Activated naive CD8-positive, alpha-beta T cell treated with anti-CD3 and anti-CD28 coated beads, Interleukin-2, amount 50 U/mL, for 24 hours (primary cell): Measurements from ENCODE around the gene SDC1.

Source experiments
- ATAC-seq: fragments of 150-1000 bp; cut with Tn5 transposase; one replicate; pipeline ENCODE4 v1.10.0; 2021
- DNase-seq: peaks from one replicate; pipeline ENCODE4 v3.0.0; 2021
- H3K27ac Mint-ChIP-seq: one replicate; pipeline ENCODE4 v1.8.0; 2021; ENCODE audit warnings: mild to moderate bottlenecking, mixed read lengths
- H3K27me3 Mint-ChIP-seq: one replicate; pipeline ENCODE4 v1.8.0; 2021; ENCODE audit warnings: mixed read lengths
- H3K36me3 Mint-ChIP-seq: one replicate; pipeline ENCODE4 v1.8.0; 2021; ENCODE audit warnings: low read depth, mixed read lengths
- H3K4me1 Mint-ChIP-seq: one replicate; pipeline ENCODE4 v1.8.0; 2021; ENCODE audit warnings: mixed read lengths
- H3K4me3 Mint-ChIP-seq: one replicate; pipeline ENCODE4 v1.8.0; 2021; ENCODE audit warnings: mild to moderate bottlenecking, moderate library complexity, mixed read lengths
- H3K9me3 Mint-ChIP-seq: one replicate; pipeline ENCODE4 v1.8.0; 2021; ENCODE audit warnings: mixed read lengths

The SDC1 gene

GRCh38 chr2:20222769-20223406 lies 2.0 kb downstream of the SDC1 start:
- Mint-ChIP-seq H3K4me3 (no peak overlapping the region), H3K27me3 (peaks cover 55% of the 10 kb centered on the region), H3K9me3 (no peaks in the 10 kb centered on the region), H3K4me1 (peaks cover 7% of the 10 kb centered on the region), H3K36me3 (no peaks in the 10 kb centered on the region), H3K27ac (no peak overlapping the region)
- DNase-seq (no peak), ATAC-seq (no peak)

DNA sequence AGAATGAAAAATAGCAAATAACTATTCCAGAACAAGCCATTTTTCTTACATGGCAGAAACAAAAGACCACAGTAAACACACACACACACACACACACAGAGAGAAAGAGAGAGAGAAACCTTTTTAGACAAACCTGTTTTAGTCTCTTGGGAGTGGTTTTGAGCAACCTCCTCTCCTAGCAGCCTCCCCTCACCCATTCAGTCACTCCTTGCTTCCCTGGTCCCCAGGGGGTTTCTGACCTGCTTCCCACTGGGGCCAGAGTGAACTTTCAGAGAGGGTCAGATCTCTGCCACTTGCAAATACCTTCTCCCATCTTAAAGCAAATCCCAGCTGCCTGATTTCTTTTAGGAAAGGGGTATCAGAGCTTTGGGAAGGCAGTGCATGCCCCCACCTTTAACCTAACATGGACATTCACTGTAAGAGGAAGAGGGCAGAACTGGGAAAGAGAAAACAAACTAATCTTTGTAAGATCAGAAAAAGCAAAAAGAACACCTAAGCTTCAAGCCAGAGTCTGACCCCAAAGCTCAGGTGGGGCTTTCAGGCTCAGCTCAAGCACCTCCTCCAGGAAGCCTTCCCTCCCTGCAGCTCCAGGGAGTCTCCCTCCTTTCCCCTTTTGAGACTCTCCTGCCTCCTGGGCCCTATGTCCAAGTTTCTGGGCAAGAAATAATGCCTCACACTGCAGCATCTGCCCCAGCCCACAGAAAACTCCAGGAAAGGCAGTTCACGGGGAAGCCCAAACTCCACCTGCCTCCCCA lies 2.7 kb downstream of the SDC1 start:
- H3K27ac Mint-ChIP-seq, result no peak overlapping the region
- H3K9me3 Mint-ChIP-seq, result no peaks in the 10 kb centered on the region
- peaks cover 7% of the 10 kb centered on the region for H3K4me1 Mint-ChIP-seq
- no peak for ATAC-seq
- H3K4me3 Mint-ChIP-seq, result no peak overlapping the region
- no peaks in the 10 kb centered on the region for H3K36me3 Mint-ChIP-seq
- peaks cover 48% of the 10 kb centered on the region for H3K27me3 Mint-ChIP-seq
- no peak for DNase-seq

GRCh38 chr2:20221555-20221973 lies 3.4 kb downstream of the SDC1 start:
- DNase-seq (no peak), ATAC-seq (no peak)
- H3K36me3 Mint-ChIP-seq, result no peaks in the 10 kb centered on the region
- H3K4me3 Mint-ChIP-seq, result no peak overlapping the region
- peaks cover 7% of the 10 kb centered on the region for H3K4me1 Mint-ChIP-seq
- peaks cover 44% of the 10 kb centered on the region for H3K27me3 Mint-ChIP-seq
- H3K9me3 Mint-ChIP-seq, result no peaks in the 10 kb centered on the region
- no peak overlapping the region for H3K27ac Mint-ChIP-seq

GRCh38 chr2:20220806-20221554 lies 4.0 kb downstream of the SDC1 start:
- peaks cover 38% of the 10 kb centered on the region for H3K27me3 Mint-ChIP-seq
- peaks cover 6% of the 10 kb centered on the region for H3K4me1 Mint-ChIP-seq
- H3K9me3 Mint-ChIP-seq, result no peaks in the 10 kb centered on the region
- no peak overlapping the region for H3K27ac Mint-ChIP-seq
- H3K4me3 Mint-ChIP-seq, result no peak overlapping the region
- ATAC-seq, result no peak
- no peak for DNase-seq
- H3K36me3 Mint-ChIP-seq, result no peaks in the 10 kb centered on the region

- H3K4me1 Mint-ChIP-seq, result no peaks in the 10 kb centered on the region
- DNase-seq, result no peak
- no peaks in the 10 kb centered on the region for H3K9me3 Mint-ChIP-seq
- no peak overlapping the region for H3K4me3 Mint-ChIP-seq
- ATAC-seq, result no peak
- no peaks in the 10 kb centered on the region for H3K36me3 Mint-ChIP-seq
- peaks cover 31% of the 10 kb centered on the region for H3K27me3 Mint-ChIP-seq
- H3K27ac Mint-ChIP-seq, result no peak overlapping the region
Observed at GRCh38 chr2:20219763-20220380, 5.1 kb downstream of the SDC1 start.

DNA sequence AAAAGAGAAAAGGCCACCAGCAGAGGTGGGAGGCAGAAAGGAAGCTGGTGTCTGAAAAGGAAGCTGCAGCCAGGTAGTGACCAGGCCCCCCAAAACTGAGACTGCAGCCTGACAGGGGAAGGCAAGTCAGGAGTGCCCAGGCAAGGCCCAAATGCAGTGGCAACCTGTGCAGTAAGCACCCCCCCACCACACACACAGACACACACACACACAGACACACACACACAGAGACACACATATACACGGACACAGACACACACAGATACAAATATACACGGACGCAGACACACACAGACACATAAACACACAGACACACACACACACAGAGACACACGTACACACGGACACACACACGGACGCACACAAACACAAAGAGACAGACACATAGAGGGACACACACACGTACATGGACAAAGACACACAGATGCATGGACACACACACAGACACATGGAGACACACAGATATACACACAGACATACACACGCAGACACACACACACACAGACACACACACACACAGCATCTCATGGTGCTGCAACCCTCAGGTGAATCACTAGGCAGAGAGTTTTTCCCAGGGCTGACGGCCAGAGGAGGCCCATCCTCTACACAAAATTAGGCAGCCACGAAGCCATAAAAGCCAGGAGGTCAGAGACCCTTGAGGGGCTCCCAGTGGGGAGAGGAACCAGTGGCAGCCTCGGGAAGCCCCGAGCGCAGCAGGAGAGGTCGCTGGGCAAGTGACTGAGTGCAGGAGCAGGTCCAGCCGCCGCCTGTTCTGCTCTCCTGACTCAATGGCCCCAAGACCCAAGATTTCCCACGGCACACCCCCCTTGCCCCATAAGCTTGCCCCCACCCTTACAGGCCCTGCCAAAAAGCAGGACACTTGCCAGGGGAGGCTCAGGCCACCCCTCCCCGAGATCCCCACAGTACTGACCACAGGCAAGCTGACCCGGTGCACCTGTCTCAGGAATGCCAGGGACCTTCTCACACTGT lies 6.3 kb downstream of the SDC1 start:
- peaks cover 31% of the 10 kb centered on the region for H3K27me3 Mint-ChIP-seq
- no peak for DNase-seq
- H3K4me1 Mint-ChIP-seq, result no peaks in the 10 kb centered on the region
- H3K4me3 Mint-ChIP-seq, result no peak overlapping the region
- H3K36me3 Mint-ChIP-seq, result no peaks in the 10 kb centered on the region
- H3K9me3 Mint-ChIP-seq, result no peaks in the 10 kb centered on the region
- no peak overlapping the region for H3K27ac Mint-ChIP-seq
- ATAC-seq, result no peak

DNA sequence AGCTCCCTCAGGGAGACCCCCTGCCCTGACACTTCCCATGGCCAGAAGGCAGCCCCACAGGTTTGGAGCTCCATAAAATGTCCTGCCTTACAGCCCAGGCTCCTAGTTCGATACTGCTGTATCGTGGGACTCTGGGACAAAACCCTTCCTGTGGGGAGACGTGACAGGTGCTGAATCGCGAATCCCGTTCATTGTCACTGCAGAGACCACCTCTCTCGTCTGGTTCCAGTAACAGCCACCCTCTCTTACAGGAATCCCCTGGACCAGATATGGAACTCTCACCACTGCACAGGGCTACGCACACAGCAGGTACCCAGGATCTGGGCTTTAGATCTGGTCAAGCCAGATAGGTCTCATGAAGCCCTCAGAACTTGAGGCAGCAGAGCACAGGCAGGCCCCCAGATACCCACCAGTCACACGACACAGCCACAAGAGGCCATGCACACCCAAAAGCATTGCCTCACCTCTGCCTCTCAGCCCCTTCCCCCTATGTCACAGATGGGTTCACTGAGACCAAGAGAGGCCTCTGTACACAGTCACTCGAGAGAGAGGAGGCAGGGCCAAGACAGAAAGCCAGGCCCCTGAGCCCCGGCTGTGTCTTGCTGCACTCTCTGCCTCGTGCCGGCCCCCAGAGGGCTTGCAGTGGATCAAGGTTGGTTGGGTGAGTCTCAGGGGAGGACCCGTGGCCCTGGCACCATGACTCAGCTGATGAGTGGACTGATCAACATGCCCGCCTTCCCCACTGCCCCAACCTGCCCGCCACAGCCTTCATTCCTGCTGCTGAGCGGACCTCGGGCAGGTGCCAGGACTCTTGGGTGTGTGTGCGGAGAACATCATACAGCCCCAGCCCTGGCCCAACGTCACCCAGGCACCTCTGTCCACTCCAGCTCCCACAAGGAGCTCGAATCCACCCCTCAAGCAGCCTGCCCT lies 7.6 kb downstream of the SDC1 start:
- no peak for DNase-seq
- no peak overlapping the region for H3K27ac Mint-ChIP-seq
- no peak overlapping the region for H3K4me3 Mint-ChIP-seq
- H3K27me3 Mint-ChIP-seq, result peaks cover 22% of the 10 kb centered on the region
- no peaks in the 10 kb centered on the region for H3K9me3 Mint-ChIP-seq
- no peak for ATAC-seq
- H3K4me1 Mint-ChIP-seq, result no peaks in the 10 kb centered on the region
- H3K36me3 Mint-ChIP-seq, result no peaks in the 10 kb centered on the region

DNA sequence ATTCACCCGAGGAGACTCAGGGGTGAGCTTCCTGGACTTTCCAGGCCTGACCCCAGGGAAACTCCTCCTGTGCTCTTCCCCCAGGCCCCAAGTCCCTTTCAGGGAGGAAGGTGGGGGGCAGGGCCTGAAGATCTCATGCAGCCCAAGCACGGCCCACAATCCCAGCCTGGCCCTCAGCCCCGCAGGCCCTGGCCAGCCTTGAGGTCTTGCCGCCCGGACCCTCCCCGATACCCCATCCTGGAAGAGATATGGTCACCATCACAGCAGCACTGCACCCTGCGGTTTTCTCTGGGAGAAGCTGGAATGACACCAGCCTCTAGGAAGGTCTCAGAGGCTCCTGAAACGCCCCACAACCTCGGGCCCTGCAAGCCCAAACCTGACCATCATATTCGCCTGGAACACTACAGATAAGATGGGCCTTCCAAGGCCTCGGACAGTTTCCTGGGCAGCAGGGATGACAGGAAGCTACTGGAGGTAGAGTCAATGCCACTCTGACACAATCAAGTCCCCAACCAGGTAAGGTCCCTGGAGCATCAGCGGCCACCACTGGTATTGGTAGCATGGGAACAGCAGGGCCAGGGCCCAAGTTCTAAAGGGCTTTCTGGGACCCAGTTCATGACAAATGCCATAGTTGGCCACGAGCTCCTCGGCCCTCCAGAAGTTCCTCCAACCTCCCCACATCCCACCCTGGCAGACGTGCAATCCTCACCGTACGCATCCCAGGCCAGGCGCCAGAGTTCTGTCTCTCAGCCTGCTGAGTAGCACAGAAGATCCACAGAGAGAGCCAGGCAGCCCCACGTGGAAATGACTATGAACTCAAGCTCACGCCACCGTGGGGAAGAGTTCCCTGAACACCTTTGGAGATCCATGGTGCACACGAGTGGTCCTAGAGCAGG lies 8.6 kb downstream of the SDC1 start:
- Mint-ChIP-seq H3K4me3 (no peak overlapping the region), H3K4me1 (no peaks in the 10 kb centered on the region), H3K36me3 (no peaks in the 10 kb centered on the region), H3K27me3 (peaks cover 14% of the 10 kb centered on the region), H3K9me3 (no peaks in the 10 kb centered on the region), H3K27ac (no peak overlapping the region)
- DNase-seq (no peak), ATAC-seq (no peak)

DNA sequence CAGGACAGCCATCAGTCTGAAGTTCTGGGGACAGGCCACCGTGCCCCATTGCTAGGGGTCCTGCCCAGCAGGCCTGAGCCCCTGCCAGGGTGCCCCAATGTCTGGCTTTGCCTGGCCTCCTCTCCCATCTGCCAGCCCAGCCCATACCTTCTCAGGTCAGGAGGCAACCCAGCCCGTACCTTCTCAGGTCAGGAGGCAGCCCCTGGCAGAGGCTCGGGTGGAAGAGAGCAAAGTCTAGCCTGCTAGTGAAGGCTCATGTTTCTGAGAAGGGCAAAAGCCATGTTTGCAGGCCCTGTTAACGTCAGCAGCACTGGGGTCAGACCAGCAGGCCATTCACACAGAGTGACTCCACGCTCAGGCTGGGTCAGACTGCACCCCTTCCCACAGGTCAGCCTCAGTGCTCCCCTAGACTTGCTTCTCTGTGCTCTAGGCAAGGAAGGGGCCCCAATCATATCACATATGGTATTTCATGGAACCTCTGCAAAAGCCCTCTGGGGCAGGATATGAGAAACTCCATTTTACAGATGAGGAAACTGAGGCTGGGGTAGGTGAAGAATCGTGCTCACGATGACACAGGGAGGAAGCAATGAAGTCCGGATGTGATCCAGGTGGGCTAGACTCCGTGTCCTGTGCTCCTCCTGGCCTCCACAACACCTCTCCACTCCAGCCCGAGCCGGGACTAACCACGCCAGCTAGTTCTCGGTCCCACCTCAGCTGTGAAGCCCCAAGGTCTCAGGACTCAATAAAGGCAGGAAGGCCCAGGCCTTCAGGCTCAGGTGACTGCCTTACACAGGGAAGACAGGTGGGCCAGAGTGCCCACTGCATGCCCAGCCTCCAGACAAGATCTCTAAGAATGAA lies 9.5 kb downstream of the SDC1 start:
- Mint-ChIP-seq H3K4me3 (no peak overlapping the region), H3K27me3 (peaks cover 12% of the 10 kb centered on the region), H3K27ac (no peak overlapping the region), H3K4me1 (no peaks in the 10 kb centered on the region), H3K9me3 (no peaks in the 10 kb centered on the region), H3K36me3 (no peaks in the 10 kb centered on the region)
- DNase-seq, result no peak
- no peak for ATAC-seq

DNA sequence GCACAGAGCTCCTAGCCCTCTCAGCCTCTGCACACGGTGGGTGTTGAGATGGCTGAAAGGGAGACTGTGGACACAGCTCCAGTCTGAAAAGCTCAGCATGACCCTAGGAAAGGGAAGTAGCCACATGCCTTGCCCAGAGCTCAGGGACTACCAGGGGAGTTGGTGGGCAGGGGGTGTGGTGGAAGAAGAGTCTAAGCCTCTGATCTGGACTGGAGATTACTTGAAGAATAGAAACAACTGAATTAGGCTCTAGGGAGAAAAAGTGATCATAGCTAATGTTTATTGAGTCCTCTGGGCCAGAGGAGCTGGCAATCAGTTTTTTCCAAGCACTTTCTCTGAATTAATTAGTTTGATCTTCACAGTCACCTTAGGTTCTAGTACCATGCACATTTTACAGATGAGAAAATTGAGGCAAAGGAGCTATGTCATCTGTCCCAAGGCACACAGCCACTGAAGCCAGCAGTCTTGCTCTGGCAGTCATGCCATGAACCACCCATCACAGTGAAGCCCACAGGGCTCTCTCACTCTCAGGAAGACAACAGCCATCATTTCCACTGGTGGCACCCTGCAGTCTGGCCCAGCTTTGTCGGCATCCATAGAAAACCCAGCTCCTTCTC lies 10.3 kb downstream of the SDC1 start:
- H3K4me1 Mint-ChIP-seq, result no peaks in the 10 kb centered on the region
- no peak overlapping the region for H3K4me3 Mint-ChIP-seq
- DNase-seq, result no peak
- H3K27me3 Mint-ChIP-seq, result peaks cover 5% of the 10 kb centered on the region
- no peak for ATAC-seq
- no peak overlapping the region for H3K27ac Mint-ChIP-seq
- no peaks in the 10 kb centered on the region for H3K9me3 Mint-ChIP-seq
- H3K36me3 Mint-ChIP-seq, result no peaks in the 10 kb centered on the region
